Endodermal cell (in vitro differentiated cells): ENCODE results near the gene RBMS3. TPM values are rescaled to one million over a fixed set of nuclear protein-coding genes. Genes with fewer than 3 reads are reported as not detected.

Experiments
- DNase-seq: peaks from one replicate; pipeline ENCODE4 v3.0.0-alpha.2; 2017
- H3K27ac ChIP-seq: 2 replicates; pipeline ENCODE4 v1.5.1; 2013; ENCODE audit warnings: mild to moderate bottlenecking, low read depth, low read length, moderate library complexity
- H3K27me3 ChIP-seq: 2 replicates; pipeline ENCODE4 v1.6.1; 2013; ENCODE audit warnings: mild to moderate bottlenecking, low read length, moderate library complexity; ENCODE audit not compliant: insufficient read depth, control insufficient read depth, poor library complexity, severe bottlenecking
- H3K36me3 ChIP-seq: 2 replicates; pipeline ENCODE4 v1.7.0; 2013; ENCODE audit warnings: mild to moderate bottlenecking, low read length, moderate library complexity; ENCODE audit not compliant: control insufficient read depth, insufficient read depth
- H3K4me1 ChIP-seq: one replicate; pipeline ENCODE4 v1.7.0; 2013; ENCODE audit warnings: low read length; ENCODE audit not compliant: control insufficient read depth, insufficient read depth
- H3K4me3 ChIP-seq: 2 replicates; pipeline ENCODE4 v1.5.1; 2013; ENCODE audit warnings: mild to moderate bottlenecking, low read length, moderate library complexity
- H3K9ac ChIP-seq: 2 replicates; pipeline ENCODE4 v1.6.1; 2013; ENCODE audit warnings: mild to moderate bottlenecking, low read length, moderate library complexity; ENCODE audit not compliant: poor library complexity, severe bottlenecking; ENCODE audit errors: extremely low read depth
- H3K9me3 ChIP-seq: 2 replicates; pipeline ENCODE4 v1.6.1; 2013; ENCODE audit warnings: mild to moderate bottlenecking, low read length, moderate library complexity; ENCODE audit not compliant: control insufficient read depth
- H3K27ac Mint-ChIP-seq: 2 replicates; pipeline ENCODE4 v1.8.0; 2020; ENCODE audit warnings: mixed read lengths
- H3K27me3 Mint-ChIP-seq: 2 replicates; pipeline ENCODE4 v1.8.0; 2021; ENCODE audit warnings: mild to moderate bottlenecking, mixed read lengths; ENCODE audit not compliant: insufficient read depth
- H3K36me3 Mint-ChIP-seq: 2 replicates; pipeline ENCODE4 v1.8.0; 2020; ENCODE audit warnings: low read depth, mixed read lengths
- H3K4me1 Mint-ChIP-seq: 2 replicates; pipeline ENCODE4 v1.8.0; 2020; ENCODE audit warnings: mixed read lengths
- H3K4me3 Mint-ChIP-seq: 2 replicates; pipeline ENCODE4 v1.8.0; 2020; ENCODE audit warnings: mild to moderate bottlenecking, moderate library complexity, mixed read lengths
- H3K9me3 Mint-ChIP-seq: 2 replicates; pipeline ENCODE4 v1.8.0; 2020; ENCODE audit warnings: mild to moderate bottlenecking, mixed read lengths
- WGBS, 2 experiments: methylation state at CpG; one replicate each; pipeline versions ENCODE4 v1.1.5 to v1.1.7; 2013; ENCODE audit warnings: missing lambda C conversion rate in 2 of 2, mixed read lengths in 1 of 2; ENCODE audit not compliant: insufficient coverage in 1 of 2, insufficient read length in 1 of 2; 5-methylcytosine and 5-hydroxymethylcytosine counted together
- total RNA-seq, 2 donors: library from RNA; stranded (reverse); fragmentation: NEBNext Ultra II Directional in 1 of 2; extraction: Animal tissue kit (Norgen Biotek cat#: 25700) in 1 of 2; gene quantifications; 2 replicates in 1 of 2; 3 replicates in 1 of 2; pipeline ENCODE4 v1.2.1, GENCODE V29; 2021
- TF ChIP-seq, protein P1 (sequence below): fragments of 200-600 bp; sonication (generic); conservative IDR thresholded peaks from 2 replicates; pipeline ENCODE4 v1.5.0; 2021; ENCODE audit warnings: antibody characterized with exemption, mild to moderate bottlenecking

Gene RBMS3
- total RNA-seq, 2 donors from 2014 or later, result 2.0 to 7.3 TPM

- H3K9me3 ChIP-seq, result no peaks in the 10 kb centered on the region
Measured at GRCh38 chr3:30020380-30020779, 739.5 kb downstream of the RBMS3 start.

DNA sequence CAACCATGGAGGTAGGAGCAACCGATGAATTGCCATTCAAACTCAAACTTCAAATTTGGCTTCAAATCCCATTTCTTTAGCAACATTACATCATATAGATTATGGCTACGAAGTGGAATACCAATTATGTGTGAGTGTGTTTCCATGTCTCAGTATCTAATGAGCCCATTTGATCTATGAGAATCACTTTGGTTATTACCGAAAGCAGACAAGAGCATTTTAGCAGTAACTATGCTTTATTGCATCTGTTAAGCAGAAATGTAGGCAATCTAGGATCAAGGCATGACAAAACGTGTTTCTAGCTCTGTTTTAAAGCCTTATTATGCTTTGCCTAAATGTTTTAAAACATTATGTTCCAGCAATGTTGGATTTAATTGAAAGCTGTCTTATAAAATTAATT lies 743.6 kb downstream of the RBMS3 start:
- TF ChIP-seq, protein P1, sequence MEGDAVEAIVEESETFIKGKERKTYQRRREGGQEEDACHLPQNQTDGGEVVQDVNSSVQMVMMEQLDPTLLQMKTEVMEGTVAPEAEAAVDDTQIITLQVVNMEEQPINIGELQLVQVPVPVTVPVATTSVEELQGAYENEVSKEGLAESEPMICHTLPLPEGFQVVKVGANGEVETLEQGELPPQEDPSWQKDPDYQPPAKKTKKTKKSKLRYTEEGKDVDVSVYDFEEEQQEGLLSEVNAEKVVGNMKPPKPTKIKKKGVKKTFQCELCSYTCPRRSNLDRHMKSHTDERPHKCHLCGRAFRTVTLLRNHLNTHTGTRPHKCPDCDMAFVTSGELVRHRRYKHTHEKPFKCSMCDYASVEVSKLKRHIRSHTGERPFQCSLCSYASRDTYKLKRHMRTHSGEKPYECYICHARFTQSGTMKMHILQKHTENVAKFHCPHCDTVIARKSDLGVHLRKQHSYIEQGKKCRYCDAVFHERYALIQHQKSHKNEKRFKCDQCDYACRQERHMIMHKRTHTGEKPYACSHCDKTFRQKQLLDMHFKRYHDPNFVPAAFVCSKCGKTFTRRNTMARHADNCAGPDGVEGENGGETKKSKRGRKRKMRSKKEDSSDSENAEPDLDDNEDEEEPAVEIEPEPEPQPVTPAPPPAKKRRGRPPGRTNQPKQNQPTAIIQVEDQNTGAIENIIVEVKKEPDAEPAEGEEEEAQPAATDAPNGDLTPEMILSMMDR, result no peak
- no peaks in the 10 kb centered on the region for H3K27me3 ChIP-seq
- no peak overlapping the region for H3K4me3 ChIP-seq
- Mint-ChIP-seq H3K36me3 (no peaks in the 10 kb centered on the region), H3K4me1 (no peaks in the 10 kb centered on the region), H3K9me3 (no peaks in the 10 kb centered on the region), H3K27ac (no peak overlapping the region), H3K27me3 (no peaks in the 10 kb centered on the region), H3K4me3 (no peak overlapping the region)
- 85 to 93% methylated on average over 2 to 4 of the region's 4 CpGs for WGBS, 2 experiments
- no peaks in the 10 kb centered on the region for H3K4me1 ChIP-seq
- H3K27ac ChIP-seq, result no peak overlapping the region
- no peak overlapping the region for H3K9ac ChIP-seq
- H3K9me3 ChIP-seq, result no peaks in the 10 kb centered on the region
- H3K36me3 ChIP-seq, result no peaks in the 10 kb centered on the region
- DNase-seq, result no peak

More at GRCh38 chr3:30020380-30020779, 739.5 kb downstream of the RBMS3 start:
- Histone ChIP-seq H3K4me3 (no peak overlapping the region), H3K36me3 (no peaks in the 10 kb centered on the region), H3K4me1 (peaks cover 2% of the 10 kb centered on the region), H3K27me3 (no peaks in the 10 kb centered on the region), H3K9ac (no peak overlapping the region), H3K27ac (no peak overlapping the region)
- DNase-seq, result no peak
- TF ChIP-seq, protein P1, result no peak
- WGBS, 2 experiments, result 100% methylated on average over 1 of the region's 1 CpG; no CpG with 5 or more reads in 1 of the 2 experiments
- Mint-ChIP-seq H3K4me1 (peaks cover 12% of the 10 kb centered on the region), H3K36me3 (no peaks in the 10 kb centered on the region), H3K27ac (no peak overlapping the region), H3K27me3 (no peaks in the 10 kb centered on the region), H3K4me3 (no peak overlapping the region), H3K9me3 (no peaks in the 10 kb centered on the region)

DNA sequence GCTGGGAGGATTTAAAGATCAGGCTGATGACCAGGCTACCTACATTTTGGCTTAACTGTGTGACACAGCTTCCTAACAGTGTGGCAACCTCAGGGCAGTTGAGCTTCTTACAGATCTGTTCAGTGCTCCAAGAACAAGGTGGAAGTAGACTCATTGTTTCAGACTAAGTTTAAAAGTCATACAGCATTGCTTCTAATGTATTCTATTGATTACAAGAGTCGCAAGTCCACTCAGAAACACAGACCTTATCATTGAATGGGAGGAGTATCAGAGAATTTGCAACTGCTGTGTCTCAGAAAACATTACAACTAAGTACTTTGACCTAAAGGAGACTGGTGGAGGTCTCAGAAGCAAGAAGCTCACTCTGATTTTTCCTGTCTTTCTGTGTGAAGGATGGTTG lies 746.0 kb downstream of the RBMS3 start:
- Mint-ChIP-seq H3K4me3 (no peak overlapping the region), H3K27me3 (no peaks in the 10 kb centered on the region), H3K36me3 (no peaks in the 10 kb centered on the region), H3K9me3 (no peaks in the 10 kb centered on the region), H3K4me1 (no peaks in the 10 kb centered on the region), H3K27ac (no peak overlapping the region)
- no peak overlapping the region for H3K4me3 ChIP-seq
- no peaks in the 10 kb centered on the region for H3K36me3 ChIP-seq
- H3K27me3 ChIP-seq, result no peaks in the 10 kb centered on the region
- H3K9ac ChIP-seq, result no peak overlapping the region
- H3K4me1 ChIP-seq, result no peaks in the 10 kb centered on the region
- no peak for DNase-seq
- WGBS, 2 experiments, result 40 to 88% methylated on average over 1 of the region's 1 CpG
- H3K9me3 ChIP-seq, result no peaks in the 10 kb centered on the region
- TF ChIP-seq, protein P1, result no peak
- no peak overlapping the region for H3K27ac ChIP-seq
